Stimulated activated CD4-positive, alpha-beta T cell treated with anti-CD3 and anti-CD28 coated beads, Interleukin-1b, Interleukin-23, amount 100 ng/mL, for 24 hours (primary cell): ENCODE results near the gene PHEX.

Source experiments
- DNase-seq, 4 experiments: peaks; one replicate each; pipeline ENCODE4 v3.0.0-alpha.2; 2020; ENCODE audit warnings: low read depth in 4 of 4, low spot score in 1 of 4

PHEX gene

GRCh38 chrX:22097012-22097694 lies 65.0 kb downstream of the PHEX start:
- DNase-seq: no peak

GRCh38 chrX:22105231-22105630 lies 73.1 kb downstream of the PHEX start:
- DNase-seq: no peak

- DNase-seq: no peak
These were observed 73.8 kb downstream of the PHEX start for GRCh38 chrX:22105971-22106370.

GRCh38 chrX:22109442-22109841 lies 77.3 kb downstream of the PHEX start:
- DNase-seq: no peak

GRCh38 chrX:22110729-22111494 lies 78.8 kb downstream of the PHEX start:
- DNase-seq: no peak

GRCh38 chrX:22116605-22117546 lies 84.8 kb downstream of the PHEX start:
- no peak for DNase-seq

GRCh38 chrX:22117633-22118032 lies 85.5 kb downstream of the PHEX start:
- no peak for DNase-seq

- no peak for DNase-seq
These were observed 86.2 kb downstream of the PHEX start for GRCh38 chrX:22118161-22118830.

- no peak for DNase-seq
These were observed 89.0 kb downstream of the PHEX start for GRCh38 chrX:22121161-22121560.

GRCh38 chrX:22122510-22122909 lies 90.4 kb downstream of the PHEX start:
- no peak for DNase-seq

GRCh38 chrX:22124098-22124497 lies 92.0 kb downstream of the PHEX start:
- DNase-seq: no peak

- DNase-seq: no peak
These were observed 93.4 kb downstream of the PHEX start for GRCh38 chrX:22125481-22125880.

- no peak for DNase-seq
These were observed 94.2 kb downstream of the PHEX start for GRCh38 chrX:22126327-22126726.

GRCh38 chrX:22128961-22129360 lies 96.8 kb downstream of the PHEX start:
- DNase-seq: no peak

- DNase-seq: no peak
These were observed 102.6 kb downstream of the PHEX start for GRCh38 chrX:22134681-22135080.

GRCh38 chrX:22135171-22135711 lies 103.1 kb downstream of the PHEX start:
- no peak for DNase-seq

- peak in 1 of 4 experiments; percentile 18 for DNase-seq
These were observed 104.0 kb downstream of the PHEX start for GRCh38 chrX:22135994-22136684.

GRCh38 chrX:22136711-22137110 lies 104.6 kb downstream of the PHEX start:
- DNase-seq: no peak

GRCh38 chrX:22139822-22140221 lies 107.7 kb downstream of the PHEX start:
- DNase-seq: no peak

GRCh38 chrX:22141047-22141730 lies 109.1 kb downstream of the PHEX start:
- DNase-seq: no peak
